Muscle of arm (tissue), 12 donors: ENCODE measurements around the gene AGPAT3. TPM values are rescaled to one million over a fixed set of nuclear protein-coding genes. Genes with fewer than 3 reads are reported as not detected.

ENCODE experiments used
- DNase-seq: peaks from one replicate; pipeline ENCODE4 v3.0.0-alpha.2; 2013
- polyA plus RNA-seq, 12 donors: library from polyadenylated mRNA; unstranded; fragments of 120-200 nt; gene quantifications; one replicate each; pipeline ENCODE4 v1.2.1, GENCODE V29; 2013; ENCODE audit not compliant: insufficient read length in 12 of 12

AGPAT3 gene
- polyA plus RNA-seq, 12 donors: 24.1 to 37.3 (median 29.2) TPM; not detected in 1

GRCh38 chr21:43991447-43991991 lies 126.5 kb downstream of the AGPAT3 start:
- DNase-seq: no peak

GRCh38 chr21:43992121-43992520 lies 127.1 kb downstream of the AGPAT3 start:
- DNase-seq: no peak

GRCh38 chr21:43993420-43993934 lies 128.5 kb downstream of the AGPAT3 start:
- no peak for DNase-seq

- no peak for DNase-seq
These were observed 129.1 kb downstream of the AGPAT3 start for GRCh38 chr21:43994085-43994484.

GRCh38 chr21:43994646-43995045 lies 129.6 kb downstream of the AGPAT3 start:
- DNase-seq: no peak

GRCh38 chr21:43995521-43996105 lies 130.6 kb downstream of the AGPAT3 start:
- DNase-seq: no peak

GRCh38 chr21:43997766-43998742 lies 133.0 kb downstream of the AGPAT3 start:
- DNase-seq: no peak

GRCh38 chr21:44000360-44000759 lies 135.3 kb downstream of the AGPAT3 start:
- no peak for DNase-seq

- DNase-seq: no peak
These were observed 137.5 kb downstream of the AGPAT3 start for GRCh38 chr21:44002511-44002910.

GRCh38 chr21:44003307-44003966 lies 138.4 kb downstream of the AGPAT3 start:
- DNase-seq: no peak

- DNase-seq: no peak
These were observed 140.0 kb downstream of the AGPAT3 start for GRCh38 chr21:44005071-44005470.

- no peak for DNase-seq
These were observed 140.6 kb downstream of the AGPAT3 start for GRCh38 chr21:44005593-44005992.

GRCh38 chr21:44006017-44006619 lies 141.1 kb downstream of the AGPAT3 start:
- no peak for DNase-seq

- no peak for DNase-seq
These were observed 141.6 kb downstream of the AGPAT3 start for GRCh38 chr21:44006656-44007055.

GRCh38 chr21:44010429-44010828 lies 145.4 kb downstream of the AGPAT3 start:
- no peak for DNase-seq

- DNase-seq: no peak
These were observed 146.1 kb downstream of the AGPAT3 start for GRCh38 chr21:44011123-44011522.

GRCh38 chr21:44011579-44012473 lies 146.8 kb downstream of the AGPAT3 start, which contains the start of gene TRAPPC10:
TRAPPC10 (plus strand) TSS chr21:44012309; CDS start chr21:44012494, 185 bp downstream.
- DNase-seq: peak; percentile 87

- DNase-seq: no peak
These were observed 147.7 kb downstream of the AGPAT3 start for GRCh38 chr21:44012474-44013379.

- no peak for DNase-seq
These were observed 148.5 kb downstream of the AGPAT3 start for GRCh38 chr21:44013380-44014088.
